Activated CD8-positive, alpha-beta memory T cell treated with anti-CD3 and anti-CD28 coated beads, Interleukin-2, amount 50 U/mL, for 24 hours (primary cell): ENCODE data around the gene OR56A1.
"Not testable (repeated sequence)": the region's sequence is repeated elsewhere in the genome, so short reads cannot be mapped to it uniquely, and the experiment has no call there.

Experiments
- DNase-seq: peaks from one replicate; pipeline ENCODE4 v3.0.0-alpha.2; 2020; ENCODE audit errors: extremely low read depth

The OR56A1 gene, protein sequence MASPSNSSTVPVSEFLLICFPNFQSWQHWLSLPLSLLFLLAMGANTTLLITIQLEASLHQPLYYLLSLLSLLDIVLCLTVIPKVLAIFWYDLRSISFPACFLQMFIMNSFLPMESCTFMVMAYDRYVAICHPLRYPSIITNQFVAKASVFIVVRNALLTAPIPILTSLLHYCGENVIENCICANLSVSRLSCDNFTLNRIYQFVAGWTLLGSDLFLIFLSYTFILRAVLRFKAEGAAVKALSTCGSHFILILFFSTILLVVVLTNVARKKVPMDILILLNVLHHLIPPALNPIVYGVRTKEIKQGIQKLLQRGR

GRCh38 chr11:6030708-6031405 is at the start of gene OR56A1:
OR56A1 (minus strand) TSS chr11:6030758; CDS start chr11:6027692, 3,066 bp downstream.
- no peak for DNase-seq

DNA sequence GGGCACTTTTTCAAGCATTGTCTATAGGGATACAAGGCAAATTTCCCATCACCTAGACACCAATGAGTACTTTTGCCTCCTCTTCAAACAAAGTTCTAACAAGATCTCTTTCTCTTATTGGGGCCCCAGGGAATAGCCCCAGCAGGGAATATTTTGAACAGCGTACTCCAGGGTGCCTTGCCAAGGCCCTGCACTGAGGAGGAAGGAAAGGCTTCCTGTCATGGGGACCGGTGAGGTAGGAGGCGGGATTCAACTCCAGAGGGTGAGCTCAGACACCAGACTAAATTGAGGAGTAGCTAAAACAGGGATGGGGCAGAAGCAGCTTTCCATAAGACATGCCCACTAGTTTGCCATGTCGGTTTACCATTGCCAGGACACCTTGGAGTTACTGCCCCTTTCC is 48.9 kb upstream of the OR56A1 start:
- DNase-seq = no peak

DNA sequence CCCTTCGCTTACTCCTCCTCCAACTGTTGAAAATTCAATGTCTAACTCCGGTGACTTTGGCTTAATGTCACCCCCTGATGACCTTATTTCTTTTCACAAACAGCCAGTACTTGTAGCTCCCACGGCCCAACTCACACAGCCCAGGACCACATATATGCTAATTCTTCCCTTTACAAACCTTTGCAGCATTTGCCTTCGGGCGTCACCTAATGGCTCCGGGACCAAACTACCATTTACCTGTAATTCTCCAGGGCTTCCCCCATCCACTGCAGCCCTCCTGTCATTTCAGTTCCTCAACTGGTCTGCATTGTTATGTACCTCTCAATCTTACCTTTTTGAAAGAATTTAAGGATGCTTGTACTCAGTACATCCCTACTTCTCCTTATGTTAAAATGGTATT is 47.2 kb upstream of the OR56A1 start:
- DNase-seq = no peak

DNA sequence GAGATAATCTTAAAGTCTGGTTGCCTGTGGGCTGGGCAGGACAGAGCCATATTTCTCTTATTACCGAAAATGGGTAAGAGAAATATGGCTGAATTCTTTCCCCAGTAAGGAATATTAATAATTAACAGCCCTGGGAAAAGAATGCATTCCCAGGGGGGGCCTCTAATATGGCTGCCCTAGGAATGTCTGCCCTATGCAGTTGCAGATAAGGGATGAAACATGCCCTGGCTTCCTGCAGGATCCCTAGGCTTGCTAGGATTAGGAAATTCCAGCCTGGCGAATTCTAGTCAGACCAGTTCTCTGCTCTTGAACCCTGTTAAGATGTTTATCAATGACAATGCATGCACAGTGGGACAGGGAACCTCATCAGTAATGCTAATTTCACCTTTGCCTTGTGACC is 45.9 kb upstream of the OR56A1 start:
- DNase-seq = not testable (repeated sequence)

DNA sequence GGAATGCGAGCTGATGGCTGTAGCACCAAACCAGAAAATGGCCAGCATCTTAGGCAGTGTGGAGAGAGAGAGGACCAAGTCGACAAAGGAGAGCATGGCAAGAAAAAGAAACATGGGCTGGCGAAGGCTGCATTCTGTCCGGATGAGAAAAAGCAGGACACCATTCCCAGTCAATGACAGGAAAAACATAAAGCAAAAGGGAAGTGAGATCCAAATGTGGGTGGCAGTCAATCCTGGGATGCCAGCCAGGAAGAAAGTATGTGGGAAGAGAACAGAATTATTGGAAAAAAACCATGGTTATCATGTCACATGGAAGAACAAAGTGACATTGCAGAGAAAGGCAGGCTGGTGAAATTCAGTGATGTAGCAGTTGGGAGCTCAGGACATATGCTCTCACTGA is 36.9 kb upstream of the OR56A1 start:
- no peak for DNase-seq

- DNase-seq = no peak
Measured at GRCh38 chr11:6062691-6063358, 32.3 kb upstream of the OR56A1 start.

GRCh38 chr11:6061475-6061874 is 30.9 kb upstream of the OR56A1 start:
- DNase-seq = no peak

GRCh38 chr11:6057452-6057851 is 26.9 kb upstream of the OR56A1 start:
- no peak for DNase-seq

- DNase-seq = no peak
Measured at GRCh38 chr11:6055569-6055968, 25.0 kb upstream of the OR56A1 start.

DNA sequence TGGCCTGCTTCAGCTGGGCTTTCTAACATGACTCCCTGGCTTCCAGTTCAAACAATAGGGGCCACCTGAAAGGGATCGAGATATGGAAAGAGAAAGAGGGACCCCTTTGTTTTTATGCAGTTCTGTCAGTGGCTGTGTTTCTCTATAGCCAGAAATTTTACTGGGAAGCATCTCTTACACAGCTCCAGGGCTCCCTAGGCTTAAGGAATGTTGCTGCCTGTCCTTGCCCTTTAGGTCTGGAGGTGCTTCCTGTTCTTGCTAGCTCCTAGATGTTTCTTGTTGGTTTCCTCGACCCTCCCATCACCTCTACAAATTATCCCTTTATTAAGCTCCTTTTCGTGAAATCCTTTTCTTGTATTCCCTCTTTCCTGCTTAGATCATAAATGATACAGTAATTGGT is 21.8 kb upstream of the OR56A1 start:
- no peak for DNase-seq

DNA sequence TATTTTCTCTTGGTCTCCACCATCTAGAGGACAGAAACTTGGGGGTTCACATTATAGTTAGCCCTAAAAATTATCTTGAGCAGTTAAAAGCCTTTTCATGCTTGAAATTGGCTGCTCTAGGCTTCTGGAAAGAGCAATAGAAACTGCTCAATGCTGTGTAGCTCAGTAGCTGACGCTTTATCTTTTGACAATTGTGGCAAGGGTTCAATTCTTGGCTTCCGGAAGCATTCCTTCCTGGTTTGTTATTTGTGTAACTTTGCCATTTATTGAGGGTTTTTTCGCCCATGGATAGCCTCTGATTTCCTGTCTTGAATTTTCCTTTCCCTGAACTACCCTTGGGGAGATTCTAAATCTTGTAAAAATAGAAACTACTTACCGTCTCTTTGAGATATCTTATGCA is 10.3 kb upstream of the OR56A1 start:
- DNase-seq = no peak

GRCh38 chr11:6027501-6027900 is 3.1 kb downstream of the OR56A1 start:
- DNase-seq = no peak

- no peak for DNase-seq
Measured at GRCh38 chr11:6025056-6025455, 5.5 kb downstream of the OR56A1 start.

DNA sequence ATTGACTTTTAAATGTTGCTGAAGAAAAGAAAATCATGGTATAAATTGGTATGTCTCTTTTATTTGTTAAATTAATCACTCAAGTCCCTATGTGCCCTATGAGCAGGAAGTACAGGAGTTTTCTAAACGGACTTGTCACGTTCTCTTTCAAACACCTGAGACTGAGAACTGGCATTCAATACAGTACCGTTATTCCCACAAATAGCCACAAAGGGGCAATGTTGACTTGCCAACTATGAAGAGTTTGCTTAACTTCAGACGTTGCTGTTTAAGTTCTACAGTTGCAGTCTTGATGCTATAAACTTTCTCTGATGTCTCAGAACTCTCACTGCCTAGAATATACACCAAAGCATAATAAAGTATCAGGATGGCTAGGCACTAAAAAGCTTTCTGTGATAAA is 7.6 kb downstream of the OR56A1 start:
- DNase-seq = no peak

DNA sequence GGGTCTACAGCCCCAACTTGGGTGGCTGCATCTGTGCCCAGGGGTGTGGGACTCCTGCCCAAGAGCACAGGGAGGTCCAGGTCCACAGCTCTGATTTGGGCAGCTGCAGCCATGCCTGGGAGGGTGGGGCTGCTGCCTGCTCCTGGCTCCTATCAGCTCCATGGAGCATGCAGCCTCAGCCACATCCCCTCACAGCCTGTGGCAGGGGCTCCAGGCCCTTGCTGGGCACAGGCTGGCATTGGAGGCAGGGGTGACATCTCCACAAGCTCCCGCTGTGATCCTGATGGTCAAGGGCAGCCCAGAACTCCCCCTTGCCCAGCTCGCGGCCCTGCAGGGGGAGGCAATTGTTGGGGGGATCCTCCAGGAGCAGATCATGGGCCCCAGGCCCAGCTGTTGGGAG is 17.5 kb downstream of the OR56A1 start:
- DNase-seq = no peak

GRCh38 chr11:6012035-6012668 is 18.4 kb downstream of the OR56A1 start:
- no peak for DNase-seq

DNA sequence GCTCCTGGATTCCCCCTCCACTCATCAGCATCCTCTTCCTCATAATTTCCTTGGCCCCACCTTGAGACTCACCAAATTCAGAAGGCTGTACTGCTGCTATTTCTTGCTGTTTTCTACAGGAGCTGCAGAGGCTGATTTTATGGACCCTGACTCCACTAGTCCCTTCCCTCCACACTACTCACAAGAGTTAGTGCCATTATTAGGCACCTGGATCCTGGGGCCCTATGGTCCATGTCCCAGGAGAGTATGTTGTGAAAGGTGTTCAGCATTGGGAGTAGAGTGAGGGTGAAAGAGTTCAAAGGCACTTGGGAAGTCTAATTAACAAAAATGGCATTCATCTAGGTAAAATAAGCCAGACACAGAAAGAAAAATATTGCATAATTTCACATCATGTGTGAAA is 23.7 kb downstream of the OR56A1 start, which contains the start of gene OR56A4:
Gene OR56A4 (minus strand): TSS at position 101 of the 400 bp plus-strand sequence. CDS start 3,954 bp downstream, outside the sequence.
- DNase-seq = no peak

DNA sequence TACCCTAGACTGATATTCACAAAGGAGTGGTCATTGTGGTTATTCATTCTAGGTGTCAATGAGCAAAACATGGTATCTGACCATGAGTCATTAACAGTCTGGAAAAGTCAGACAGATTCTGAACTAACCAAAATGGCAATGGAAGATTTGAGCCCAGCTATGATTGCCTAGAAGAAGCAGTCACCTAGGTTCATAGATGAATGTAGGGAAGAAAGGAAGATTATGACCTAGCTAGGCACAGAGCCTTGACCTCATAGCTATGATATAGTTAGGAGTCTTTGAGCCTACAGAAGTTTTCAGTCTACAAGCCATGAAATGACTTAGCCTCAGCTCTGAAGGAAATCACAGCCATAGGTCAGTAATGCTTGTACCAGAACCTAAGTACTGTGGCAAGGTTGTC is 24.2 kb downstream of the OR56A1 start:
- no peak for DNase-seq

- DNase-seq = no peak
Measured at GRCh38 chr11:6002202-6002699, 28.3 kb downstream of the OR56A1 start.

GRCh38 chr11:5994791-5995190 is 35.8 kb downstream of the OR56A1 start:
- DNase-seq = no peak

DNA sequence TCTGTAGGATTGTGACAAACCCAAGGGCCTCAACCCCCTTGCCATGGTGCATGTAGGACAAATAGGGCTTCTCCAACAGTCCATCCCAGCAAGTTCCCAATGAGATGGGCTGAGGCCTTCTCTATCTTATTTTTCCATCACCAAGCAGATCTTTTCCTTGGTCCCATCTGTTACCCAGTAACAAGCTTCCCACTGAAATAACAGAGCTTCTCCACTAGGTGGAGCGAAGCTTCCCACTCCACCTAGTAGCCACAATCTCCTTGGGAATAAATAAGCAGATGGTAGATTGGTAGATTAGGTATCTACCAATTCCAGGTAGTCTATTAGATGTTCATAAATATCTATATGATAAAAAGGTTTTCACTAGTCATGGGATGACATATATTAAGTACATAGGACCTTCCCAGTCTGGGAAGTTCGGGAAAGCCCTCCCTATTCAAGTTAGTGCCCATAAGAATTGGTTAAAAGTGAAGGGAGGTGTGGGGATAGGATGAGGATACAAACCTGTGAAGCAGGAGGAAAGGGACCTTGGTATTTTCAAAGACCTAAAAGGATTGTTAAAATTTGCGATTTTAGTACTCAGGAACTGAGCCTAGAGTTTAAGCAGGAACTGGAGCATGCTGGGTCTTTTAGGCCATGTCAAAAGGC is 37.8 kb downstream of the OR56A1 start:
- DNase-seq = no peak

GRCh38 chr11:5992150-5992549 is 38.4 kb downstream of the OR56A1 start:
- DNase-seq = no peak
